ENCODE data around the gene FOXJ1.

FOXJ1 gene

DNA sequence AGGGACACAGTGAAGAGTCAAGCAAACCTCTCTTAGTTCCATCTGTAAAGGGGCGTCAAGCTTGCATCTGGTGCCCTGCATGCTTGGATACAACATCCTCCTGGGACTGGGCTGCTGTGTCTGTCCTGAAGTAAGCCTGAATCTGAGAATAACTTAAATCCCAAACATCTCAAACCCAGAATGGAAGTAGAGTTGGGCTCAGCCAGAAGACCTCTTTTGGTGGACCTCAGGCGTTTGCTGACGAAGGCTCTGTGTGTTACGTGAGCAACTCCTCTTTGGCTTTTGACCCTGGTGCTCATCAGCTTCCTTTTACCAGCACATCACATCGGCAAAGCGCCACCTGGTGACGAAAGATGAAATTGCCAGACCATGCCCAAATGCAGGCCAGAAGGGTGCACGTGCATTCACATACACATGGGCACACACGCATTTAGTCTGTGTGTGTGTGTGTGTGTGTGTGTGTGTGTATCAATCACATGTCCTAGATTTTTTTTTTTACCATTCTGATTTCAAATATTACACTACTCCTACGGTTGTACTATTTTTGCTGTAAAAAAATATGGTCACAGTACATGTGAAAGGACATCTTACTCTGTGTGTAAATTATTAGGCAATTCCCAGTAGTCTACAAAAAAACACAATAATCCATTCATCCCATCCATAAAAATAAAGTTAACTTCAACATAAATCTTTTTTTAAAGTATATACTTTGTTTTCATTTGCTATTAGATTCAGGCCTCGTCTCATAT lies 41.1 kb upstream of the FOXJ1 start:
- DNase-seq (ENCODE audit: low read depth, low spot score) = peak; percentile 14
- TF ChIP-seq, protein P1, sequence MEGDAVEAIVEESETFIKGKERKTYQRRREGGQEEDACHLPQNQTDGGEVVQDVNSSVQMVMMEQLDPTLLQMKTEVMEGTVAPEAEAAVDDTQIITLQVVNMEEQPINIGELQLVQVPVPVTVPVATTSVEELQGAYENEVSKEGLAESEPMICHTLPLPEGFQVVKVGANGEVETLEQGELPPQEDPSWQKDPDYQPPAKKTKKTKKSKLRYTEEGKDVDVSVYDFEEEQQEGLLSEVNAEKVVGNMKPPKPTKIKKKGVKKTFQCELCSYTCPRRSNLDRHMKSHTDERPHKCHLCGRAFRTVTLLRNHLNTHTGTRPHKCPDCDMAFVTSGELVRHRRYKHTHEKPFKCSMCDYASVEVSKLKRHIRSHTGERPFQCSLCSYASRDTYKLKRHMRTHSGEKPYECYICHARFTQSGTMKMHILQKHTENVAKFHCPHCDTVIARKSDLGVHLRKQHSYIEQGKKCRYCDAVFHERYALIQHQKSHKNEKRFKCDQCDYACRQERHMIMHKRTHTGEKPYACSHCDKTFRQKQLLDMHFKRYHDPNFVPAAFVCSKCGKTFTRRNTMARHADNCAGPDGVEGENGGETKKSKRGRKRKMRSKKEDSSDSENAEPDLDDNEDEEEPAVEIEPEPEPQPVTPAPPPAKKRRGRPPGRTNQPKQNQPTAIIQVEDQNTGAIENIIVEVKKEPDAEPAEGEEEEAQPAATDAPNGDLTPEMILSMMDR (IDR thresholded peaks at IDR 0.05; ENCODE audit: insufficient read depth, low read length, missing control alignments) = peak; percentile 91
- ChIA-PET CTCF (interaction anchor here (0.6 to 8.0 kb wide), 36 partner anchors 8 to 277 kb away, joined by 3 to 137 read pairs (median 5); partner anchors contain the start of genes CDK3, EXOC7, FOXJ1 and MRPL38), POLR2A (interaction anchor here (0.7 to 1.1 kb wide), 2 partner anchors 16 to 141 kb away, joined by 3 read pairs; no protein-coding TSS in a partner anchor)
- no peak overlapping the region for H3K4me3 ChIP-seq (ENCODE audit: low read depth, low read length)

DNA sequence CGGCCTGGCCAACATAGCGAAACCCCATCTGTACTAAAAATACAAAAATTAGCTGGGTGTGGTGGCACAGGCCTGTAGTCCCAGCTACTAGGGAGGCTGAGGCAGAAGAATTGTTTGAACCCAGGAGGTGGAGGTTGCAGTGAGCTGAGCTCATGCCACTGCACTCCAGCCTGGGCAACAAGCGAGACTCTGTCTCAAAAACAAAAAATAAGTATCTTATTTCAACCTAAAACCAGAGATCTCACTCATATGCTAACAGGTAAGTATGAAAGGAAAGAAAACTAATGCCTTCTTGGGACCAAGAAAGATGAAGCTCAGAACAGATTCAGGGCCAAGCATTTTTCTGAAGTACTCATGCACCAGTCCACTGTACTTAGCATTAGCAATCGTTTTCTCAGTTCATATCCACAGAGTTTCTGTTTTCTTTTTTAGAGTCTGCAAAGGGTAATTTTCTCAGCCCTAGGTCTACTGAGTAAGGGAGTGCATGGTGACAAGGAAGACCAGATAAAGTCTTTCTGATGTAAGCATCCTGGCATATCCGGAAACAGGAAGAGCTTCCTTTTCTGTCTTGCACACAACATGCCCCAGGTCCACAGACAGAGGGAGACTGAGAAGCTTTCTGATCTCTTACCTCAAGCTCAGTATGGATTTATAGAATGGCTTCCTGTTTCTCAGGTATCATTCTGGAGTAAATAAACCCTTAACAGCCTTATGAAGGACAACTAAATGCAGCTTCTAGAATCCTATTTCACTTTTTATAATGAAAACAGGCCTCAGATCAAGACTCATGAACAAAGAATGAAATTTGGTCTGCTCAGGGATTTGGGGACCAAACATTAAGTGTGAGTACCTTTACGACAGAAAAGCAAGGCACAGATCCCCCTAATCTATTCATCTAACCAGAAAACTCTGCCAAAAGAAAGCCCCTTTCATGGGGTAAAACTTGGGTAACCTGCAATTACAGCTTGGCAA lies 38.7 kb upstream of the FOXJ1 start:
- POLR2A ChIA-PET = no interaction called here
- no peak for DNase-seq (ENCODE audit: low read depth, low spot score)
- CTCF ChIA-PET = interaction anchor here (0.6 to 8.0 kb wide), 27 partner anchors 10 to 223 kb away, joined by 3 to 137 read pairs (median 5); partner anchors contain the start of gene EXOC7
- H3K4me3 ChIP-seq (ENCODE audit: low read depth, low read length) = no peak overlapping the region
- TF ChIP-seq, protein P1 (IDR thresholded peaks at IDR 0.05; ENCODE audit: insufficient read depth, low read length, missing control alignments) = no peak

DNA sequence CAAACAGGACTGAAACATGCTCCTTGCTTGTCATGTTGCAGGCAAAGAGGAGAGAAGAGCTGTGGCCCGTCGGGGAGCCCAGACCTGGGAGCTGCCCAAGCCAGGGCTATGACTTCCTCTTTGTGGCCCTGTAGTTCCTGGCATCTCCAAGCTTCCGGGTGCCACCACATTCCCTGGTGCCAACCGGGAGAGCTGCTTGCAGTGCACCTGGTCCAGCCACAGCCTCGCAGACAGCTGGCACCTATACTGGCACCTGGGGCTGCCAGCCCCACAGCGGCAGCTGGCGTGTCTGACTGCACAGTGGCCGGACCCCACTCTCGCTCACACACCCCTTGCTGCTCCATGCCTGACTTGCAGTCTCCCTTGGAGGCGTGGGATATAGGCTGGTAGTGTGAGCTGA lies 37.1 kb upstream of the FOXJ1 start:
- no peak overlapping the region for H3K4me3 ChIP-seq (ENCODE audit: low read depth, low read length)
- CTCF ChIA-PET = interaction anchor here (1.0 to 8.0 kb wide), 5 partner anchors 8 to 177 kb away, joined by 3 to 137 read pairs (median 77); partner anchors contain the start of gene CDK3
- POLR2A ChIA-PET = no interaction called here
- TF ChIP-seq, protein P1 (IDR thresholded peaks at IDR 0.05; ENCODE audit: insufficient read depth, low read length, missing control alignments) = no peak
- no peak for DNase-seq (ENCODE audit: low read depth, low spot score)

DNA sequence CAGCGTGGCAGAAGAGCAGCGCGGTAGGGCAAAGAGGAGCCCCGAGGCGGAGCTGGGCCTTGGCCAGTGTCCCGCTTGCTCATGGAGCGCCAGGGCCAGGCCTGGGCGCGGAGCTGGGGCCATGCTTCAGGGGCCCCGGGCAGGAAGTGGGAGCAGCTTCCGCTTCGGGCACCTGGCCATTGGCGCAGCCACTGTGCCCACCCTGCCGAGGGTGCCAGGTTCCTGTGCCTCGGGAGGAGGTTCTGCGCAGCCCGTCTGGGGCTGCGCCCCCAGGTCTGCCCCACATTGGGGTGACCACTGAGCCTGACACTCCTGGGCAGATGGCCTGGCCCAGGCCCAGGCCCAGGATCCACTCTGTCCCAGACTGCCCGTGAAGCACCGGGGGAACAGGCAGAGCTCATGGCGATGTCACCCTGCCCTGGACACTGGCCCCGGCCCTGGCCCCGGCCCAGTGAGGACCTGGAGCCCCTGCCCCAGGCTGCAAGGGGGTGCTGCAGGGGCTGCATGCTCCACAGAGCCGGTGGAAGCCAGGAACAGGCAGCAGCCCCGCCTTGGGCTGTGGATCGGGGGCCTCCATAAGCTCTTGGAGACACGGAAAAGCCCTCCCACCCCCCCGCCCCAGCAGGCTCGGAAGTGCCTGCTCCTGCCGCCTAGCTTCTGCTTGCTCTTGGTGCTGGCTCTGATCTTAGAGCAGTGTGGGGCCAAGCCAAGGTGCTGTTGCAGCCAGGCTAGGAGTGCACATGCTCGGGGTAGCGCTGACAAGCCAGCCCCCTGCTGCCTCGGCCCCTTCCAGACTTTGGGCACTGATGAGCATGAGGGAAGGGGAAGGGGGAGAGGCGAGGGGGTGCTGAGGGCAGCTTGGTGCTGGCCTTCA lies 35.9 kb upstream of the FOXJ1 start:
- TF ChIP-seq, protein P1 (IDR thresholded peaks at IDR 0.05; ENCODE audit: insufficient read depth, low read length, missing control alignments) = no peak
- DNase-seq (ENCODE audit: low read depth, low spot score) = no peak
- POLR2A ChIA-PET = no interaction called here
- CTCF ChIA-PET = interaction anchor here (1.0 to 8.0 kb wide), 4 partner anchors 13 to 163 kb away, joined by 3 to 109 read pairs (median 44); no protein-coding TSS in a partner anchor
- no peak overlapping the region for H3K4me3 ChIP-seq (ENCODE audit: low read depth, low read length)

DNA sequence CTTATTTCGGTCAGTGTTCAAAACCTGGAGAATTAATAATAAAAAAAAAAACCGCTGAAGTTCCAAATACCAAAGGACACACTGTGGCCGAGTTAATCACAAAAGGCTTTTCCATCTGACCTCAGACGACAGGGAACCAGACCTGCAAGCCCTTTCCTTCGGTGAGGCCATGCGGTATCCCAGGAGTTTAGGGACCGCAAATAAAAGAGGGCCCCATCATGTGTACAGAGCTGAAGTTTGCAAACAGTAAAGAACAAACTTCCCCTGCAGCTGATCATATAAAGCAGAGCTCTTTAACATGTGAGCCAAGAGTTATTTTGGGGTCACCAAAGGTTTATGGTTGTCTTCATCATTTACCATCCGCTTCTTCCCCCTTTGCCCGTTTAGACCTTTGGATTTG lies 33.0 kb upstream of the FOXJ1 start:
- ChIA-PET CTCF (interaction anchor here (0.6 to 11.1 kb wide), 4 partner anchors 7 to 143 kb away, joined by 3 to 137 read pairs (median 4); no protein-coding TSS in a partner anchor), POLR2A (no interaction called here)
- TF ChIP-seq, protein P1 (IDR thresholded peaks at IDR 0.05; ENCODE audit: insufficient read depth, low read length, missing control alignments) = no peak
- DNase-seq (ENCODE audit: low read depth, low spot score) = no peak
- H3K4me3 ChIP-seq (ENCODE audit: low read depth, low read length) = no peak overlapping the region
